ENCODE data around the gene EGFL8.

GRCh38 chr6:32127717-32128592 is 36.4 kb upstream of the EGFL8 start, which contains the start of gene ATF6B:
- peak in 1 of 4 experiments; percentile 11 for TF ChIP-seq CTCF (IDR thresholded peaks at IDR 0.05)
- TF ChIP-seq POLR2A (IDR thresholded peaks at IDR 0.05): peak; percentile 51

All from prostate gland (tissue), 2 donors.